Liver (tissue), 9 donors: ENCODE measurements around the gene TMTC1. TPM values are rescaled to one million over a fixed set of nuclear protein-coding genes. Genes with fewer than 3 reads are reported as not detected.

Experiments
- DNase-seq: peaks from one replicate; pipeline ENCODE4 v3.0.0-alpha.2; 2017; ENCODE audit warnings: low spot score
- H3K27ac ChIP-seq, 2 donors: one replicate each; pipeline ENCODE4 v1.7.0; 2013; ENCODE audit warnings: inconsistent platforms in 2 of 2, low read length in 2 of 2, control low read depth in 1 of 2, low read depth in 1 of 2, mild to moderate bottlenecking in 1 of 2
- H3K27me3 ChIP-seq, 4 donors: one replicate each; pipeline versions ENCODE4 v1.6.1 to v1.7.0; 2013; ENCODE audit warnings: low read length in 3 of 4, inconsistent platforms in 1 of 4, mild to moderate bottlenecking in 1 of 4, moderate library complexity in 1 of 4; ENCODE audit not compliant: control insufficient read depth in 4 of 4, insufficient read depth in 4 of 4
- H3K36me3 ChIP-seq, 4 donors: one replicate each; pipeline versions ENCODE4 v1.6.1 to v1.7.0; 2013; ENCODE audit warnings: low read length in 3 of 4, mild to moderate bottlenecking in 3 of 4, low read depth in 1 of 4, moderate library complexity in 1 of 4; ENCODE audit not compliant: control insufficient read depth in 4 of 4, insufficient read depth in 3 of 4
- H3K4me1 ChIP-seq, 4 donors: one replicate each; pipeline versions ENCODE4 v1.6.1 to v1.7.0; 2013; ENCODE audit warnings: low read length in 3 of 4, mild to moderate bottlenecking in 3 of 4, moderate library complexity in 1 of 4; ENCODE audit not compliant: control insufficient read depth in 4 of 4, insufficient read depth in 4 of 4
- H3K4me3 ChIP-seq, 3 donors: one replicate each; pipeline versions ENCODE4 v1.6.1 to v1.7.0; 2013; ENCODE audit warnings: low read length in 3 of 3, control low read depth in 1 of 3, low read depth in 1 of 3, mild to moderate bottlenecking in 1 of 3
- H3K9ac ChIP-seq, 2 donors: one replicate each; pipeline ENCODE4 v1.7.0; 2013; ENCODE audit warnings: low read length in 2 of 2, mild to moderate bottlenecking in 2 of 2, moderate library complexity in 2 of 2, control low read depth in 1 of 2, low read depth in 1 of 2
- H3K9me3 ChIP-seq, 4 donors: one replicate each; pipeline versions ENCODE4 v1.6.1 to v1.7.0; 2013; ENCODE audit warnings: low read length in 3 of 4; ENCODE audit not compliant: control insufficient read depth in 4 of 4
- FOXA1 ChIP-seq: IDR thresholded peaks from 2 replicates; pipeline ENCODE4 v1.6.1; 2016; ENCODE audit warnings: antibody characterized with exemption
- FOXA2 ChIP-seq: IDR thresholded peaks from 2 replicates; pipeline ENCODE4 v1.6.1; 2016; ENCODE audit warnings: antibody characterized with exemption
- GABPA ChIP-seq, 2 donors: IDR thresholded peaks in 1 of 2; conservative IDR thresholded peaks in 1 of 2; 2 replicates each; pipeline ENCODE4 v1.6.1; 2016; ENCODE audit warnings: antibody characterized with exemption in 2 of 2, mild to moderate bottlenecking in 1 of 2, moderate library complexity in 1 of 2
- HNF4A ChIP-seq, 2 donors: conservative IDR thresholded peaks; 2 replicates each; pipeline ENCODE4 v1.6.1; 2016; ENCODE audit warnings: antibody characterized with exemption in 2 of 2, mild to moderate bottlenecking in 2 of 2
- HNF4G ChIP-seq: IDR thresholded peaks from 2 replicates; pipeline ENCODE4 v1.6.1; 2016; ENCODE audit warnings: antibody characterized with exemption
- JUND ChIP-seq, 2 donors: IDR thresholded peaks; 2 replicates each; pipeline ENCODE4 v1.6.1; 2016; ENCODE audit warnings: antibody characterized with exemption in 2 of 2
- NR2F2 ChIP-seq: IDR thresholded peaks from 2 replicates; pipeline ENCODE4 v1.6.1; 2016; ENCODE audit warnings: antibody characterized with exemption
- RAD21 ChIP-seq, 2 donors: IDR thresholded peaks; 2 replicates each; pipeline ENCODE4 v1.6.1; 2016; ENCODE audit warnings: antibody characterized with exemption in 2 of 2, mild to moderate bottlenecking in 2 of 2
- RXRA ChIP-seq, 2 donors: IDR thresholded peaks; 2 replicates each; pipeline ENCODE4 v1.6.1; 2017 to 2018; ENCODE audit warnings: antibody characterized with exemption in 2 of 2, mild to moderate bottlenecking in 1 of 2
- SP1 ChIP-seq: IDR thresholded peaks from 2 replicates; pipeline ENCODE4 v1.6.1; 2018; ENCODE audit warnings: antibody characterized with exemption, mild to moderate bottlenecking
- TAF1 ChIP-seq: conservative IDR thresholded peaks from 2 replicates; pipeline ENCODE4 v1.6.1; 2016; ENCODE audit warnings: antibody characterized with exemption, mild to moderate bottlenecking
- YY1 ChIP-seq: IDR thresholded peaks from 2 replicates; pipeline ENCODE4 v1.6.1; 2016; ENCODE audit warnings: antibody characterized with exemption, mild to moderate bottlenecking
- WGBS: extraction: QIAGEN DNeasy Blood & Tissue Kit; methylation state at CpG from one replicate; pipeline ENCODE4 v1.1.7; 2013; 5-methylcytosine and 5-hydroxymethylcytosine counted together
- polyA plus RNA-seq, 2 donors: library from polyadenylated mRNA; stranded (reverse) in 1 of 2; unstranded in 1 of 2; fragments of 200-250 nt in 1 of 2; fragments of >200 nt in 1 of 2; fragmentation: Nextera tagmentation in 1 of 2; extraction: Ambion mirVana in 1 of 2; gene quantifications; one replicate each; pipeline versions ENCODE4 v1.2.1 to v1.2.3, GENCODE V29; 2013 to 2015
- total RNA-seq, 2 donors: library from RNA; depleted of rRNA; stranded (reverse); fragments of >200 nt; gene quantifications; one replicate each; pipeline ENCODE4 v1.2.3, GENCODE V29; 2014
- TF ChIP-seq, protein P1 (sequence below): IDR thresholded peaks from 2 replicates; pipeline ENCODE4 v1.6.1; 2016; ENCODE audit warnings: antibody characterized with exemption
- TF ChIP-seq, protein P2 (sequence below): IDR thresholded peaks from 2 replicates; pipeline ENCODE4 v1.6.1; 2016; ENCODE audit warnings: antibody characterized with exemption, mild to moderate bottlenecking
- TF ChIP-seq, protein P3 (sequence below): IDR thresholded peaks from 2 replicates; pipeline ENCODE4 v1.6.1; 2016; ENCODE audit warnings: antibody characterized with exemption
- TF ChIP-seq, protein P4 (sequence below): fragments of 150-350 bp; IDR thresholded peaks from 2 replicates; pipeline ENCODE4 v1.5.1; 2017; ENCODE audit warnings: improper control_type of control experiment, low read depth, low read length; ENCODE audit not compliant: missing input control
- TF ChIP-seq, protein P5 (sequence below): IDR thresholded peaks from 2 replicates; pipeline ENCODE4 v1.6.1; 2016; ENCODE audit warnings: antibody characterized with exemption
- donor health status: healthy.
- donor health status: healthy.
- donor health status: healthy.
- donor health status: healthy.
- donor health status: healthy.

The TMTC1 gene
- total and polyA plus RNA-seq, 4 donors: 0.76 to 3.3 (median 2.1) TPM

DNA sequence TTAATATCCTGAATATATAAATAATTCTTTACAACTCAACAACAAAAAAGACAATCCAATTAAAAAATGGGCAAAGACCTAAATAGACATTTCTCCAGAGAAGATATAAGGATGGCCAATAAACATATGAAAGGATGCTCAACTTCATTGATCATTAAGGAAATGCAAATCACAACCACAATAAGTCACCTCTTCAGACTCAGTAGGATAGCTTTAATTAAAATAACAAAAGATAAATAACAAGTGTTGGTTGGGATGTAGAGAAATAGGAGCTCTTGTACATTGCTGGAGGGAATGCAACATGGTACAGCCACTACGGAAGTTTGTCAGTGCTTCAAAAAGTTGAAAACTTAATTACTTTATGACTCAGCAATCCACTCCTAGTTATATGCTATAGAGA is 156.5 kb downstream of the TMTC1 start:
- 99% methylated on average over 1 of the region's 1 CpG for WGBS
- no peak overlapping the region for H3K4me3 ChIP-seq

DNA sequence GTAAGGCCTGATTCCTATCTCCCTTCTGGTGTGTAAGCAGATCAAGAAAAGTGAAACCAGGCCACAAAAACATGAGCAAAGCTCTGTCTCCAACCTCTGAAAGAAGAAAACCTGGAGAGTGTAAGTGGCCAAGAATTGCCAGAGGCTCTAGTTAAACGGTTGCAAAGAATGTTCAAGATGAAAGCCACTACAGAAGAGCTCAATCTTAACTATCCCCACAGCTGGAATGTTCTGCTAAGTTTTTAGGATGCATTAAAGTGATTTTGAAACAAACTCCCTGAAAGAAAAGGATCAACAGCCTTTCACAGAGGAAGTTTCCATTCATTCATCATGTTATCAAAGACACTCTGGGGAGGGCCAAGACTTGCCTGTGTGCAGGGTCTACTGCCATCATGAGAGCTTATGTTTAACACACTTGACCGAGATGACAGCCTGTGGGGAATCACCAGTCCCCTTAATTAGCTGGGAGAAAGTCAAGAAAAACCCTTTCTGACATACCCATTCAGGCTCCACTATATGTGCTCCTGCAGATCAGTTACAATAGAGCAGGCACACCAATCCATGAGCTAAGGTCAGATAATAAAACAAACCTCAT is 158.3 kb downstream of the TMTC1 start:
- 66% methylated on average over 2 of the region's 2 CpGs for WGBS
- DNase-seq: no peak
- TF ChIP-seq TAF1 (no peak), HNF4G (no peak), JUND (IDR thresholded peaks at IDR 0.05) (no peak), RXRA (IDR thresholded peaks at IDR 0.05) (no peak), FOXA1 (no peak), YY1 (no peak), SP1 (no peak)
- TF ChIP-seq, protein P1, sequence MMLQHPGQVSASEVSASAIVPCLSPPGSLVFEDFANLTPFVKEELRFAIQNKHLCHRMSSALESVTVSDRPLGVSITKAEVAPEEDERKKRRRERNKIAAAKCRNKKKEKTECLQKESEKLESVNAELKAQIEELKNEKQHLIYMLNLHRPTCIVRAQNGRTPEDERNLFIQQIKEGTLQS: no peak
- TF ChIP-seq, protein P2, sequence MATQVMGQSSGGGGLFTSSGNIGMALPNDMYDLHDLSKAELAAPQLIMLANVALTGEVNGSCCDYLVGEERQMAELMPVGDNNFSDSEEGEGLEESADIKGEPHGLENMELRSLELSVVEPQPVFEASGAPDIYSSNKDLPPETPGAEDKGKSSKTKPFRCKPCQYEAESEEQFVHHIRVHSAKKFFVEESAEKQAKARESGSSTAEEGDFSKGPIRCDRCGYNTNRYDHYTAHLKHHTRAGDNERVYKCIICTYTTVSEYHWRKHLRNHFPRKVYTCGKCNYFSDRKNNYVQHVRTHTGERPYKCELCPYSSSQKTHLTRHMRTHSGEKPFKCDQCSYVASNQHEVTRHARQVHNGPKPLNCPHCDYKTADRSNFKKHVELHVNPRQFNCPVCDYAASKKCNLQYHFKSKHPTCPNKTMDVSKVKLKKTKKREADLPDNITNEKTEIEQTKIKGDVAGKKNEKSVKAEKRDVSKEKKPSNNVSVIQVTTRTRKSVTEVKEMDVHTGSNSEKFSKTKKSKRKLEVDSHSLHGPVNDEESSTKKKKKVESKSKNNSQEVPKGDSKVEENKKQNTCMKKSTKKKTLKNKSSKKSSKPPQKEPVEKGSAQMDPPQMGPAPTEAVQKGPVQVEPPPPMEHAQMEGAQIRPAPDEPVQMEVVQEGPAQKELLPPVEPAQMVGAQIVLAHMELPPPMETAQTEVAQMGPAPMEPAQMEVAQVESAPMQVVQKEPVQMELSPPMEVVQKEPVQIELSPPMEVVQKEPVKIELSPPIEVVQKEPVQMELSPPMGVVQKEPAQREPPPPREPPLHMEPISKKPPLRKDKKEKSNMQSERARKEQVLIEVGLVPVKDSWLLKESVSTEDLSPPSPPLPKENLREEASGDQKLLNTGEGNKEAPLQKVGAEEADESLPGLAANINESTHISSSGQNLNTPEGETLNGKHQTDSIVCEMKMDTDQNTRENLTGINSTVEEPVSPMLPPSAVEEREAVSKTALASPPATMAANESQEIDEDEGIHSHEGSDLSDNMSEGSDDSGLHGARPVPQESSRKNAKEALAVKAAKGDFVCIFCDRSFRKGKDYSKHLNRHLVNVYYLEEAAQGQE: no peak
- TF ChIP-seq, protein P3, sequence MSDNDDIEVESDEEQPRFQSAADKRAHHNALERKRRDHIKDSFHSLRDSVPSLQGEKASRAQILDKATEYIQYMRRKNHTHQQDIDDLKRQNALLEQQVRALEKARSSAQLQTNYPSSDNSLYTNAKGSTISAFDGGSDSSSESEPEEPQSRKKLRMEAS: no peak

More for the DNA sequence above, 156.5 kb downstream of the TMTC1 start:
- Histone ChIP-seq H3K4me1 (no peaks in the 10 kb centered on the region), H3K9me3 (no peaks in the 10 kb centered on the region), H3K27ac (no peak overlapping the region), H3K36me3 (no peaks in the 10 kb centered on the region), H3K9ac (no peak overlapping the region), H3K27me3 (no peaks in the 10 kb centered on the region)
- DNase-seq: no peak
- TF ChIP-seq TAF1 (no peak), HNF4G (no peak), SP1 (no peak), FOXA2 (no peak), RXRA (IDR thresholded peaks at IDR 0.05) (no peak), HNF4A (conservative IDR thresholded peaks at IDR 0.05) (no peak), RAD21 (IDR thresholded peaks at IDR 0.05) (no peak), NR2F2 (no peak), JUND (IDR thresholded peaks at IDR 0.05) (no peak), GABPA (IDR thresholded peaks at IDR 0.05 in 1 of 2, conservative IDR thresholded peaks at IDR 0.05 in 1 of 2) (no peak)
- TF ChIP-seq, protein P2: no peak
- TF ChIP-seq, protein P4, sequence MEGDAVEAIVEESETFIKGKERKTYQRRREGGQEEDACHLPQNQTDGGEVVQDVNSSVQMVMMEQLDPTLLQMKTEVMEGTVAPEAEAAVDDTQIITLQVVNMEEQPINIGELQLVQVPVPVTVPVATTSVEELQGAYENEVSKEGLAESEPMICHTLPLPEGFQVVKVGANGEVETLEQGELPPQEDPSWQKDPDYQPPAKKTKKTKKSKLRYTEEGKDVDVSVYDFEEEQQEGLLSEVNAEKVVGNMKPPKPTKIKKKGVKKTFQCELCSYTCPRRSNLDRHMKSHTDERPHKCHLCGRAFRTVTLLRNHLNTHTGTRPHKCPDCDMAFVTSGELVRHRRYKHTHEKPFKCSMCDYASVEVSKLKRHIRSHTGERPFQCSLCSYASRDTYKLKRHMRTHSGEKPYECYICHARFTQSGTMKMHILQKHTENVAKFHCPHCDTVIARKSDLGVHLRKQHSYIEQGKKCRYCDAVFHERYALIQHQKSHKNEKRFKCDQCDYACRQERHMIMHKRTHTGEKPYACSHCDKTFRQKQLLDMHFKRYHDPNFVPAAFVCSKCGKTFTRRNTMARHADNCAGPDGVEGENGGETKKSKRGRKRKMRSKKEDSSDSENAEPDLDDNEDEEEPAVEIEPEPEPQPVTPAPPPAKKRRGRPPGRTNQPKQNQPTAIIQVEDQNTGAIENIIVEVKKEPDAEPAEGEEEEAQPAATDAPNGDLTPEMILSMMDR: no peak
- TF ChIP-seq, protein P1: no peak
- TF ChIP-seq, protein P5, sequence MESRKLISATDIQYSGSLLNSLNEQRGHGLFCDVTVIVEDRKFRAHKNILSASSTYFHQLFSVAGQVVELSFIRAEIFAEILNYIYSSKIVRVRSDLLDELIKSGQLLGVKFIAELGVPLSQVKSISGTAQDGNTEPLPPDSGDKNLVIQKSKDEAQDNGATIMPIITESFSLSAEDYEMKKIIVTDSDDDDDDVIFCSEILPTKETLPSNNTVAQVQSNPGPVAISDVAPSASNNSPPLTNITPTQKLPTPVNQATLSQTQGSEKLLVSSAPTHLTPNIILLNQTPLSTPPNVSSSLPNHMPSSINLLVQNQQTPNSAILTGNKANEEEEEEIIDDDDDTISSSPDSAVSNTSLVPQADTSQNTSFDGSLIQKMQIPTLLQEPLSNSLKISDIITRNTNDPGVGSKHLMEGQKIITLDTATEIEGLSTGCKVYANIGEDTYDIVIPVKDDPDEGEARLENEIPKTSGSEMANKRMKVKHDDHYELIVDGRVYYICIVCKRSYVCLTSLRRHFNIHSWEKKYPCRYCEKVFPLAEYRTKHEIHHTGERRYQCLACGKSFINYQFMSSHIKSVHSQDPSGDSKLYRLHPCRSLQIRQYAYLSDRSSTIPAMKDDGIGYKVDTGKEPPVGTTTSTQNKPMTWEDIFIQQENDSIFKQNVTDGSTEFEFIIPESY: no peak

More for the DNA sequence above, 158.3 kb downstream of the TMTC1 start:
- no peaks in the 10 kb centered on the region for H3K36me3 ChIP-seq
- H3K4me3 ChIP-seq: no peak overlapping the region
- no peaks in the 10 kb centered on the region for H3K4me1 ChIP-seq
- no peak overlapping the region for H3K9ac ChIP-seq
- H3K27ac ChIP-seq: no peak overlapping the region
- no peaks in the 10 kb centered on the region for H3K27me3 ChIP-seq
- H3K9me3 ChIP-seq: no peaks in the 10 kb centered on the region
